ENCODE measurements around the gene TMEM167A.

Gene TMEM167A

DNA sequence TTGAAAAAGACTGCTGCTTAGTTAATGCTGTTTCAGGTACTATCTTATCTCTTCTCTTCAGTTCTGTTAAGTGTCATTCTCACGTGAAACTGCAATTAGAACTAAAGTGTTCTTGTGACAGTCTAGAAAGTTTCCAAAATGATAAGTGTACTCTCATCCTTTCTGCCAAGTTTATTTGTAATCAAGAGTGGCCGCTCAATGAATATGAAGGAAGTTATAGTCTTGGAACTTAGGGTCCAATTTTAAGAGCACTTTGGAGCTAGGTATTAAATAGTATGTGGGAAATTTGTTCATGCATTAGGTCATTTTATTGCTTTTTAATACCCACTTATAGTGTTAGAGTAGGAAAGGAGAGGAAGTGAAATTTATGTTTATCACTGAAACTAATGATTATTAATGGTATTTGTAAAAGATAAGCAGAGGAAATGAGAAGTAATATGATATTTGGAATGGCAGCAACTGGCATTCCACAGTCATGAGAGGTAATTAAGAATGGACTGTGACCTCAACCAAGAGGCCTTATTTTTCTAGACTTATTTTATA, 20.6 kb upstream of the TMEM167A start:
- CTCF ChIA-PET, result no interaction called here
- peaks cover 18% of the 10 kb centered on the region for H3K36me3 Mint-ChIP-seq
- peaks cover 16% of the 10 kb centered on the region for H3K9me3 Mint-ChIP-seq
- H3K27me3 Mint-ChIP-seq, result no peaks in the 10 kb centered on the region
- no peak overlapping the region for H3K27ac Mint-ChIP-seq
- no peak overlapping the region for H3K4me3 Mint-ChIP-seq
- peaks cover 8% of the 10 kb centered on the region for H3K4me1 Mint-ChIP-seq
- DNase-seq, result no peak

- H3K27ac Mint-ChIP-seq, result no peak overlapping the region
- CTCF ChIA-PET, result no interaction called here
- H3K27me3 Mint-ChIP-seq, result no peaks in the 10 kb centered on the region
- H3K4me3 Mint-ChIP-seq, result no peak overlapping the region
- H3K4me1 Mint-ChIP-seq, result peaks cover 17% of the 10 kb centered on the region
- H3K9me3 Mint-ChIP-seq, result peaks cover 19% of the 10 kb centered on the region
- H3K36me3 Mint-ChIP-seq, result peaks cover 20% of the 10 kb centered on the region
- no peak for DNase-seq
These were observed 19.6 kb upstream of the TMEM167A start for GRCh38 chr5:83096660-83097339.

DNA sequence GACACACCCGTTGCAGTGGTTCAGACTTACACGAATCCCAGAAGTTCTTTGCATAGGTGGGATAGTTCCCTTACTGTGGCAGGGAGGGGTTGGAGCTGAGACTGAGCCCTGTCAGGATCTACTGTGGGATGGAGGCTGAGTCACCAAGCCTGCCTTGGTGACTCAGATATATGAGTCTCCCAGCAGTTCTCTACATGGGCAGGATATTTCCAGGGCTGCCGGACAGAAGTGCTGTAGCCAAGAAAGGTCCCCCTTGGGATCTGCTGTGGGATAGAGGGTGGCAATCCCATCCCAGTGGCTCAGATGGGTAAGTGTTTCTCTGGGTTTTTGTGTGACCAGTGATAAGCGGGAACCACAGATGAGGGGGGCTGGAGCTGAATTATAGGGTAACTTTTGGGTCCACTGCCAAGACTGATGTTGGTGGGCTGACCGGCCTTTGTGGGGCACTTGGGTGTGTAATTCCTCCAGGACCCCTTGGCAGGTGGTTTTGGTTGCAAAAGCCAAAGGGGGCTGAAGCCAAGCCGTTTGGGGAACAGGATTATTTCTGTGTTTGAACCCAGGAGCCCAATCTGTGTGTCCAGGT, 18.9 kb upstream of the TMEM167A start:
- CTCF ChIA-PET, result no interaction called here
- peaks cover 20% of the 10 kb centered on the region for H3K36me3 Mint-ChIP-seq
- peaks cover 19% of the 10 kb centered on the region for H3K9me3 Mint-ChIP-seq
- no peak for DNase-seq
- H3K27me3 Mint-ChIP-seq, result no peaks in the 10 kb centered on the region
- H3K4me3 Mint-ChIP-seq, result no peak overlapping the region
- no peak overlapping the region for H3K27ac Mint-ChIP-seq
- peaks cover 18% of the 10 kb centered on the region for H3K4me1 Mint-ChIP-seq

- CTCF ChIA-PET, result no interaction called here
- H3K27ac Mint-ChIP-seq, result no peak overlapping the region
- no peak for DNase-seq
- H3K36me3 Mint-ChIP-seq, result peaks cover 20% of the 10 kb centered on the region
- no peaks in the 10 kb centered on the region for H3K27me3 Mint-ChIP-seq
- no peak overlapping the region for H3K4me3 Mint-ChIP-seq
- H3K9me3 Mint-ChIP-seq, result peaks cover 20% of the 10 kb centered on the region
- peaks cover 18% of the 10 kb centered on the region for H3K4me1 Mint-ChIP-seq
These were observed 18.2 kb upstream of the TMEM167A start for GRCh38 chr5:83095163-83095956.

DNA sequence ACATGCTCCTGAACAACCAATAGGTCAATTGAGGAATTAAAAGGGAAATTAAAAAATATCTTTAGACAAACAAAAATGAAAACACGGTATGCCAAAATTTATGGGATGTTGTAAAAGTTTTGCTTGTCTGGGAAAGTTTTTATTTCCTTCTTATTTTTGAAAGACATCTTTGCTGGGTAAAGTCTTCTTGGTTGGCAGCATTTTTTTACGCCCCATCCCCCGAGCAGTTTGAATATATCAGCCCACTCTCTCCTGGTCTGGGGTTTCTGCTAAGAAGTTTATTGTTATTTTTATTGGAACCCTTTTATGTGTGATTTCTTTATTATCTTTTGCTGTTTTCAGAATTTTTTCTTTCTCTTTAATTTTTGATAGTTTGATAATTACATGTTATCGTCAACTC, 16.5 kb upstream of the TMEM167A start:
- Mint-ChIP-seq H3K4me3 (no peak overlapping the region), H3K9me3 (peaks cover 25% of the 10 kb centered on the region), H3K36me3 (peaks cover 20% of the 10 kb centered on the region), H3K4me1 (peaks cover 18% of the 10 kb centered on the region), H3K27me3 (no peaks in the 10 kb centered on the region), H3K27ac (no peak overlapping the region)
- no peak for DNase-seq
- CTCF ChIA-PET, result no interaction called here

DNA sequence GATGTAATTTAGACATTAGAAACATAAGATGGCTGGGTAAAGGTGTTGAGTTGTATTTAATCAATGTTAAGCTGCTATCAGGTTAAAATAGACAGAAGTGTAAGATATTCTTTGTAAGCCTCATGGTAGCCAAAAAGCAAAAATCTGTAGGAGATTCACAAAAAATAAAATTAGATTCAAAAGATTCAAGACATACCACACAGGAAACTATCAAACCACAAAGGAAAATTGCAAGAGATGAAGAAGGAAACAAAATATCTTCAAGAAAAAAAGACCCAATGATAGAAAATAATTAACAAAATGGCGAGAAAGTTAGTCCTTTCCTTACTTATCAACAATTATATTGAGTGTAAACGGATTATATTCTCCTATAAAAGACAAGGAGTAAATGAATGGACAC, 15.4 kb upstream of the TMEM167A start:
- H3K27me3 Mint-ChIP-seq, result no peaks in the 10 kb centered on the region
- DNase-seq, result no peak
- H3K9me3 Mint-ChIP-seq, result peaks cover 25% of the 10 kb centered on the region
- peaks cover 20% of the 10 kb centered on the region for H3K36me3 Mint-ChIP-seq
- CTCF ChIA-PET, result no interaction called here
- H3K4me3 Mint-ChIP-seq, result no peak overlapping the region
- H3K27ac Mint-ChIP-seq, result no peak overlapping the region
- peaks cover 18% of the 10 kb centered on the region for H3K4me1 Mint-ChIP-seq

DNA sequence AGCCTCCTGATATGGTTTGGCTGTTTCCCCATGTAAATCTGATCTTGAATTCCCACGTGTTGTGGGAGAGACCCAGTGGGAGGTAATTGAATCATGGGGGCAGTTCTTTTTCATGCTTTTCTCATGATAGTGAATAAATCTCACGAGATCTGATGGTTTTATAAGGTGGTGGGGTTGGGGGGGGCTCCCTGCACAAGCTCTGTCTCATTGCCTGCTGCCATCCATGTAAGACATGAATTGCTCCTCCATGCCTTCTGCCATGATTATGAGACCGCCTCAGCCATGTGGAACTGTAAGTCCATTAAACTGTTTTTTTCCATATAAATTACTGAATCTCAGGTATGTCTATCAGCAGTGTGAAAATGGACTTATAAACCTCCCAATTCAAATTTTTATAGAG, 13.0 kb upstream of the TMEM167A start:
- CTCF ChIA-PET, result no interaction called here
- H3K27ac Mint-ChIP-seq, result no peak overlapping the region
- H3K27me3 Mint-ChIP-seq, result no peaks in the 10 kb centered on the region
- no peak for DNase-seq
- H3K36me3 Mint-ChIP-seq, result peaks cover 13% of the 10 kb centered on the region
- no peak overlapping the region for H3K4me3 Mint-ChIP-seq
- H3K9me3 Mint-ChIP-seq, result peaks cover 24% of the 10 kb centered on the region
- H3K4me1 Mint-ChIP-seq, result peaks cover 18% of the 10 kb centered on the region

GRCh38 chr5:83085106-83085505, 7.9 kb upstream of the TMEM167A start:
- Mint-ChIP-seq H3K4me3 (no peak overlapping the region), H3K9me3 (peaks cover 3% of the 10 kb centered on the region), H3K27ac (no peak overlapping the region), H3K36me3 (peaks cover 3% of the 10 kb centered on the region), H3K27me3 (no peaks in the 10 kb centered on the region), H3K4me1 (no peaks in the 10 kb centered on the region)
- no peak for DNase-seq
- CTCF ChIA-PET, result interaction anchor here (0.7 kb wide), 1 partner anchor 95 kb away, joined by 3 read pairs; no protein-coding TSS in a partner anchor

DNA sequence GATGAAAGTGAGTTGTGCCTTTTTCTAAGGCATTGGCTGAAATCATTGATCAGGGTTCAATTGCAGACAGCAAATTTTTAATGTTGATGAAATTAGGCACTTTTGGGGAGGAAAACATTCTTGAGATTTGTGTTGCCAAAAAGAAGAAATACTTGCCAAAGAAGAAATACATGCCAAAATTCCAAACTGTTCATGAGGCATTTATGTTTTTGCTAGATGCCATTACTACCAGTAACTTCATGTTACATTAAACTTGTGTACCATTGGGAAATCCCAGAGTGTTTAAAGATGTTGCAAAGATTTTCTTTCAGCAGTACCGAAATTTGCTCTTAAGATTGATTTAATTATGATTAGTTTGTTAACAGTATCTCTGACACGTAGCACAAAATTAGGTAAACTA, 7.1 kb upstream of the TMEM167A start:
- Mint-ChIP-seq H3K36me3 (peaks cover 3% of the 10 kb centered on the region), H3K27ac (no peak overlapping the region), H3K4me3 (no peak overlapping the region), H3K4me1 (no peaks in the 10 kb centered on the region), H3K27me3 (no peaks in the 10 kb centered on the region), H3K9me3 (peaks cover 2% of the 10 kb centered on the region)
- DNase-seq, result no peak
- CTCF ChIA-PET, result no interaction called here

DNA sequence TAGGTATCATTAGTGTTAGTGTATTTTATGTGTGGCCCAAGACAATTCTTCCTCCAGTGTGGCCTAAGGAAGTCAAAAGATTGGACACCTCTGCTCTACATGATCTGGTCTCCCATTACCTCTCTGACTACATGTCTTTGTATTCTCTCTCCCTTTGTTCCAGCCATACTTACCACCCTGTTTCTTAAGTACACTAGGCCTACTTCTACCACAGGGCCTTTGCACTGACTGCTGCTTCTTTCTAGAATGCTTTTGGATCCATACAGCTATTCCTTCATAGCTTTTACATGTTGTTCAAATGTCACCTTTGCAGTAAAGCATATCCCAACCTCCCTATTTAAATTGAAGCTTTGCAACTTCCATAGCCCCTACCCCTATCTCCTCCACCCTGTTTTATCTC, 5.6 kb upstream of the TMEM167A start:
- peaks cover 11% of the 10 kb centered on the region for H3K4me1 Mint-ChIP-seq
- H3K36me3 Mint-ChIP-seq, result peaks cover 5% of the 10 kb centered on the region
- CTCF ChIA-PET, result no interaction called here
- no peaks in the 10 kb centered on the region for H3K27me3 Mint-ChIP-seq
- no peak overlapping the region for H3K4me3 Mint-ChIP-seq
- H3K27ac Mint-ChIP-seq, result no peak overlapping the region
- peaks cover 2% of the 10 kb centered on the region for H3K9me3 Mint-ChIP-seq
- DNase-seq, result no peak

DNA sequence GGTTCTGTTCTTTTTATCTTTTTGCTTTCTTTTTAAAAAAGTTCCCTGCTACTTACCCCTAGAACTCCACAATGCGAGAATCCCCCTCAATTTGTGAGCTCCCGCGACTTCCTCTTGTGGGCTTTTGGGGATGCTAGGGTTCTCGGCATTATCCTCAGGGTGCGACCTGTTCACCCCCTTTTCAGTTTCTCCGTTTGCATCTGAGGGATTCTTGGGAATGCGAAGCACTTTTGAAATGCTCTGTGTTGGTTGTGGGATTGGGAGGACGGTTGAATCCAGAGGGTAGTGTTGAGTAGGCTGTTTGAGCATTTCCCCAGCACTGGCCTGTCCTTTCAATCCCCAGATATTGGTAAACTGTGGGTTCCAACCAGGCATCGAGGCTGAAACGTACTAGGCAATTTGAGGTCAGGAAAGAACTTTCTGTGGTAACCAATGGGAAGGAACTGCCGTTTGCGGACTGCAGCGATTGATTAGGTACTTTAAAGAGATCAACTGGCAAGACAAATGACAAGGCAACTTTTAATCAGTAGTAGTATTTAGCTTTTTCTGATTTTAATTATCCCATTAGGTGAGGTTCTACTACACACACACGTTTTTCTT, 568 bp upstream of the TMEM167A start:
- peak overlapping the region; percentile 98 for H3K27ac Mint-ChIP-seq
- CTCF ChIA-PET, result interaction anchor here (0.5 to 0.6 kb wide), 2 partner anchors 13 to 1648 kb away, joined by 3 read pairs; no protein-coding TSS in a partner anchor
- peaks cover 43% of the 10 kb centered on the region for H3K4me1 Mint-ChIP-seq
- H3K27me3 Mint-ChIP-seq, result no peaks in the 10 kb centered on the region
- peak overlapping the region; percentile 95 for H3K4me3 Mint-ChIP-seq
- peak; percentile 35 for DNase-seq
- H3K36me3 Mint-ChIP-seq, result peaks cover 19% of the 10 kb centered on the region
- no peaks in the 10 kb centered on the region for H3K9me3 Mint-ChIP-seq

DNA sequence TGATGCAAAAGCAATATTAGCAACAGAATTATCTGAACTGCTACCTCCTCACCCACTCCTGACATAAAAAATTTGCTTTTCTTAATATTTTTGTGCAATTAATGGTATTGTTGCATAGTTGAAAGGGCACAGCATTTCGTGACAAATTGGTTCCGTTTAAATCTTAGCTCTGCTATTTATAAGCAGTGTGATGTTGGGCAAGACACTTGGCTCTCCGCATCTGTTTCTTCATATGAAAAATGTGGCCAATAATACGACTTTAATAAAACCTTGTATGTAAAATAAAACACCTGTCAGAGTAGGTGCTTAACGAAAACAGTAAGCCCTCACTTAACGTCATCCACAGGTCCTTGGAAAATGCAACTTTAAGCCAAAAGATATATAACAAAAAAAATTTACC, 4.2 kb downstream of the TMEM167A start:
- no peak overlapping the region for H3K27ac Mint-ChIP-seq
- CTCF ChIA-PET, result no interaction called here
- H3K9me3 Mint-ChIP-seq, result no peaks in the 10 kb centered on the region
- DNase-seq, result no peak
- peaks cover 41% of the 10 kb centered on the region for H3K4me1 Mint-ChIP-seq
- no peak overlapping the region for H3K4me3 Mint-ChIP-seq
- peaks cover 22% of the 10 kb centered on the region for H3K36me3 Mint-ChIP-seq
- no peaks in the 10 kb centered on the region for H3K27me3 Mint-ChIP-seq

- no peaks in the 10 kb centered on the region for H3K9me3 Mint-ChIP-seq
- H3K27ac Mint-ChIP-seq, result no peak overlapping the region
- H3K36me3 Mint-ChIP-seq, result peaks cover 22% of the 10 kb centered on the region
- DNase-seq, result no peak
- peaks cover 37% of the 10 kb centered on the region for H3K4me1 Mint-ChIP-seq
- CTCF ChIA-PET, result no interaction called here
- no peak overlapping the region for H3K4me3 Mint-ChIP-seq
- H3K27me3 Mint-ChIP-seq, result no peaks in the 10 kb centered on the region
These were observed 5.7 kb downstream of the TMEM167A start for GRCh38 chr5:83071286-83072051.

Data from activated naive CD4-positive, alpha-beta T cell treated with anti-CD3 and anti-CD28 coated beads, Interleukin-2, amount 10 ng/mL, durations not matched to agents 7 days and 5 days (primary cell).